Measurements from ENCODE around the gene RPS2. TPM values are rescaled to one million over a fixed set of nuclear protein-coding genes. Genes with fewer than 3 reads are reported as not detected.

RPS2 gene
- total RNA-seq, 1 experiment from 2014 or later = 4,395 TPM

- Mint-ChIP-seq H3K9me3 (no peaks in the 10 kb centered on the region), H3K27me3 (ENCODE audit: low read depth) (peaks cover 39% of the 10 kb centered on the region), H3K36me3 (peaks cover 3% of the 10 kb centered on the region; the same call in 1 of the 2 replicates), H3K27ac (no peak within 1 kb of the TSS), H3K4me1 (peaks cover 27% of the 10 kb centered on the region), H3K4me3 (peak within 1 kb of the TSS; percentile 64)
- ChIA-PET POLR2A (interaction anchor here (0.8 to 3.0 kb wide), 4 partner anchors 17 to 208 kb away, joined by 3 to 20 read pairs (median 4); partner anchors contain the start of gene RPS2), CTCF (interaction anchor here (1.0 to 4.4 kb wide), 7 partner anchors 17 to 159 kb away, joined by 3 to 19 read pairs (median 7); partner anchors contain the start of gene RPS2)
- DNase-seq (ENCODE audit: low spot score) (no peak), ATAC-seq (no peak)
- no peak for TF ChIP-seq ZNF232 (CRISPR knock-in tag; IDR thresholded peaks at IDR 0.05)
- TF ChIP-seq AR (CRISPR knock-in tag; IDR thresholded peaks at IDR 0.05) = peak; percentile 42; the same call in 1 of the 2 replicates
- no peak for TF ChIP-seq FOXK1 (CRISPR knock-in tag; IDR thresholded peaks at IDR 0.05)
Observed at GRCh38 chr16:1981398-1981836, 16.8 kb upstream of the RPS2 start, which contains the start of gene NOXO1. NOXO1 (minus strand) TSS chr16:1981469; CDS start chr16:1981179, 290 bp downstream.

GRCh38 chr16:1980770-1981087, 16.1 kb upstream of the RPS2 start:
- no peak for ATAC-seq
- no peak overlapping the region for H3K27ac Mint-ChIP-seq
- ChIA-PET CTCF (interaction anchor here (0.5 to 4.4 kb wide), 8 partner anchors 16 to 1843 kb away, joined by 3 to 19 read pairs (median 4); partner anchors contain the start of genes NUBP2, RPS2 and SPSB3), POLR2A (interaction anchor here (0.8 to 3.0 kb wide), 7 partner anchors 17 to 207 kb away, joined by 3 to 20 read pairs (median 4); partner anchors contain the start of genes MSRB1 and RPS2)
- peaks cover 27% of the 10 kb centered on the region for H3K4me1 Mint-ChIP-seq
- H3K36me3 Mint-ChIP-seq = peaks cover 5% of the 10 kb centered on the region
- H3K4me3 Mint-ChIP-seq = peak overlapping the region; percentile 64
- no peak for DNase-seq (ENCODE audit: low spot score)
- H3K9me3 Mint-ChIP-seq = no peaks in the 10 kb centered on the region
- H3K27me3 Mint-ChIP-seq (ENCODE audit: low read depth) = peaks cover 39% of the 10 kb centered on the region
- TF ChIP-seq PRDM15 (CRISPR knock-in tag; IDR thresholded peaks at IDR 0.05) = no peak
- TF ChIP-seq MYBL2 (CRISPR knock-in tag; IDR thresholded peaks at IDR 0.05) = no peak
- TF ChIP-seq ZNF121 (CRISPR knock-in tag; IDR thresholded peaks at IDR 0.05) = no peak
- no peak for TF ChIP-seq CDX4 (CRISPR knock-in tag; IDR thresholded peaks at IDR 0.05; ENCODE audit: borderline replicate concordance)
- no peak for TF ChIP-seq JAZF1 (CRISPR knock-in tag; IDR thresholded peaks at IDR 0.05)
- no peak for TF ChIP-seq ZNF425 (CRISPR knock-in tag; conservative IDR thresholded peaks at IDR 0.05)
- TF ChIP-seq PREB (CRISPR knock-in tag; IDR thresholded peaks at IDR 0.05; ENCODE audit: borderline replicate concordance) = no peak
- TF ChIP-seq USF1 (CRISPR knock-in tag; IDR thresholded peaks at IDR 0.05) = no peak
- TF ChIP-seq ZBTB21 (CRISPR knock-in tag; IDR thresholded peaks at IDR 0.05; ENCODE audit: borderline replicate concordance) = no peak
- TF ChIP-seq AR (CRISPR knock-in tag; IDR thresholded peaks at IDR 0.05) = no peak
- no peak for TF ChIP-seq RORB (CRISPR knock-in tag; IDR thresholded peaks at IDR 0.05)
- no peak for TF ChIP-seq ZNF416 (CRISPR knock-in tag; IDR thresholded peaks at IDR 0.05)
- no peak for TF ChIP-seq OVOL2 (CRISPR knock-in tag; IDR thresholded peaks at IDR 0.05; ENCODE audit: borderline replicate concordance)
- TF ChIP-seq ZNF317 (CRISPR knock-in tag; IDR thresholded peaks at IDR 0.05; ENCODE audit: borderline replicate concordance, low read depth) = no peak
- TF ChIP-seq IRF1 (CRISPR knock-in tag; IDR thresholded peaks at IDR 0.05) = no peak
